ENCODE measurements around the gene C11orf21.

DNA sequence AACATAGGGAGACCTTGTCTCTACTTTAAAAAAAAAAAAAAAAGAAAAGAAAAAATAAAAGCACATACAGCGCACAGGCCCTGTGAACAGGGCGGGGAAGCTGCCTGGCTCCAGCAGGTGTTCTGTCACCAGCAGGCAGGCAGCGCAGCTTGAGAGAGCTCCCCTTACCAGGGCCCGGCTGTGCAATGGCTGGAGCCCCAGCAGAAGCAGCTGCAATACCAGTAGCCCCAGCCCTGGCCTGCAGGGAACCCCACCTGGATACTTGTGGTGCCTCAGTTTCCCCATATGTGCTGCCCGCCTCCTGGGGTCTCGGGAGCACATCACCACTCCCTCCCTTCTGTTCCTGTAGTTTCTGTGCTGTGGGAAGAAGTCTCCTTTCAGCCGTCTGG, 12.4 kb upstream of the C11orf21 start:
- TF ChIP-seq, protein P1, sequence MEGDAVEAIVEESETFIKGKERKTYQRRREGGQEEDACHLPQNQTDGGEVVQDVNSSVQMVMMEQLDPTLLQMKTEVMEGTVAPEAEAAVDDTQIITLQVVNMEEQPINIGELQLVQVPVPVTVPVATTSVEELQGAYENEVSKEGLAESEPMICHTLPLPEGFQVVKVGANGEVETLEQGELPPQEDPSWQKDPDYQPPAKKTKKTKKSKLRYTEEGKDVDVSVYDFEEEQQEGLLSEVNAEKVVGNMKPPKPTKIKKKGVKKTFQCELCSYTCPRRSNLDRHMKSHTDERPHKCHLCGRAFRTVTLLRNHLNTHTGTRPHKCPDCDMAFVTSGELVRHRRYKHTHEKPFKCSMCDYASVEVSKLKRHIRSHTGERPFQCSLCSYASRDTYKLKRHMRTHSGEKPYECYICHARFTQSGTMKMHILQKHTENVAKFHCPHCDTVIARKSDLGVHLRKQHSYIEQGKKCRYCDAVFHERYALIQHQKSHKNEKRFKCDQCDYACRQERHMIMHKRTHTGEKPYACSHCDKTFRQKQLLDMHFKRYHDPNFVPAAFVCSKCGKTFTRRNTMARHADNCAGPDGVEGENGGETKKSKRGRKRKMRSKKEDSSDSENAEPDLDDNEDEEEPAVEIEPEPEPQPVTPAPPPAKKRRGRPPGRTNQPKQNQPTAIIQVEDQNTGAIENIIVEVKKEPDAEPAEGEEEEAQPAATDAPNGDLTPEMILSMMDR (IDR thresholded peaks at IDR 0.05), result no peak
- TF ChIP-seq POLR2A (IDR thresholded peaks at IDR 0.05), result no peak
